NK-92 (cell line): Measurements from ENCODE around the gene CREBZF.
"Not testable (repeated sequence)": the region's sequence is repeated elsewhere in the genome, so short reads cannot be mapped to it uniquely, and the experiment has no call there.

Source experiments
- DNase-seq: peaks from one replicate; lab custom pipeline; 2025; ENCODE audit not compliant: unreplicated experiment; lab: John Stamatoyannopoulos, UW

The CREBZF gene

DNA sequence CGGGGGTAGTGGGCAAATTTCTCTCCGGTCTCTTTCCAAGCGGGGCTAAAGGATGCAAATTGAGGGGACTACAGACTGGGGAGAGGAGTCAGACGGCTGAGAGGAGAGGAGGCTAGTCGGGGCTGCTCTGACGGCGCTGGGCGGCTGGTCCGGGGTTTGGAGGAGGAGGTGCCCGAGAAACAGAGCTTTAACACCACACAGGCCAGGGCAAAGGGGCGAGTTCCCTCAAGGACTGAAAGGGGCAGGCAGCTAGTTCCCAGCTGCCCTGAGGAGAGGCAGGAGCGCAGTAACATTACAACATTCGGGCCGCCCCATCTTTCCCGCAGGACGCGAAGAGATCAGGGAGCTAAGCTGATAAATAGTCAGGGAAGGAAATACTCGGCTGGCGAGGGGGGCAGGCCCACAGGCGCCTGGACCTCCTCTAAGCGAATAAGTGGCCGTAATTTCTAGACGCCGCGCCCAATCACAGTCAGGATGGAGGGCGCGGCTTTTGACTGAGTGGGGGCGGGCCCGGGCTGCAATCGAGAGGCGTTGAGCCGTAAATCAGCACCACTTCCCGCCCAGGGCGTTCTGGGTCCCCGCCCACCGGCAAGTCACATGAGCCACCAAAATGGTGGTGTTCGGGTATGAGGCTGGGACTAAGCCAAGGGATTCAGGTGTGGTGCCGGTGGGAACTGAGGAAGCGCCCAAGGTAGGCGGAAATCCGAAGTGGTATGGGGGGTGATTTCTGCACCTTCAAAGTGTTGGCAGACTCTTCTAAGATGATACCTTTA lies 36.7 kb downstream of the CREBZF start, which contains the start of gene TMEM126B:
Gene TMEM126B, plus strand, starts transcription at position 596 of the 773 bp plus-strand sequence. Its CDS starts 15 bp downstream, at position 611.
- DNase-seq = peak; percentile 77

DNA sequence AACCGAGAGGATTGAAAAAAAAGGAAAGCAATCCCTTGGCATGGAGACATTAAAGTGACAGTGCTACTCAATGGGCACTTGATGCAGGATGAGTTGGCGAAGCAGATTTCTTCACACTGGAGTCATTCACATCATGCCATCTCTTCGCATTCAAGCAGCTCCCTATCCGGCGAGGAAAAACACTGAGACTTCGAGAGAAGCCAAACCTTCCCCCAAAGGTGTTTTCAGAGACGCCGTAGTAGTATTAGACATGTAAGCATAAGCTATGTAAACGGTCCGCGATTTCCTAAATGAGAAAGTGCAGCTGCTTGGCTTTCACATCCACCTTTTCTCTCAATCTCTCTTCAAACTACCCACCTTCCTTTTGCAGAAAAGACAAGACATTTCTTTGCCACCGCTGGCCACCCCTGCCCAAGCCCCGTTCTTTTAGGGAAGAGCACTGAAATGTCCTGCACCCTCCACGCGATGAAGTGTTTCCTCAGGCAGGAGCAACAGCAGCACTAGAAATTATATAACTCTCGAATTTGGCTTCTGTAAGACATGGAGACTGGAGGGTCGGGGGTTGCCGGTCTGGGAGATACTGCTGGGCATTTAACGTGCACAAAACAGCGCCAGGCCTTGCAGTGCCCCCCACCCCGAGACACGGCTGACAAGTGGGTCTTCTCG lies 37.5 kb downstream of the CREBZF start, which contains the start of gene DLG2:
Gene DLG2, minus strand, starts transcription at position 13 of the 666 bp plus-strand sequence.
- DNase-seq = no peak

DNA sequence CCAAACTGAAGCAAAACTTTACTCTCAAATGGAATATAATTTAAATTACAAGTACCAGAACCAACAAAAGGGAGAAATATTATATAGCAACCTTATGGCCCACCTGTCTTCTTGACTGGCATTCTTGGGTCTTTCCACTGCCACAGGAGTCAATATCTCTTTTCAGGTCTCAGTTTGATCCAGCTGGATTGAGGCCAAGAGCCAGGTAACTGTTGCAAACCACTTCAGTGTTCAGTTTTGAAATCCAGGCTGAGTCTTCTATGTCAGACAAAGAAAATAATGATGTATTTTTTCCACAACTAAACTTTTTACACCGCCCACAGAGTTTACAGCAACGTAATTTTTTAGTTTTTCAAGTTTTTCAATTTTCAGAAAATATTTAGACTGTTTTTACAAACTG lies 38.4 kb downstream of the CREBZF start:
- no peak for DNase-seq

DNA sequence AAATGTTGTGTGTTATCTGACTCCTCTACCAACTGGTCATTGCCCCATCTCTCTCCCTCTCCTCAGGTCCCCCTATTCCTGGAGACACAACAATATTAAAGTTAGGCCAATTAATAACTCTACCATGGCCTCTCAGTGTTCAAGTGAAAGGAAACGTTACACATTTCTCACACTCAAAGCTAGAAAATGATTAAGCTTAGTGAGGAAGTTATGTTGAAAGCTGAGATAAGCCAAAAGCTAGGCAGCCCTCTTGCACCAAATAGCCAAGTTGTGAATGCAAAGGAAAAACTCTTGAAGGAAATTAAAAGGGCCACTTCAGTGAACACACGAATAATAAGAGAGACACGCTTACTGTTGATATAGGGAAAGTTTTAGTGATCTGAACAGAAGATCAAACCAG lies 44.7 kb downstream of the CREBZF start:
- no peak for DNase-seq

DNA sequence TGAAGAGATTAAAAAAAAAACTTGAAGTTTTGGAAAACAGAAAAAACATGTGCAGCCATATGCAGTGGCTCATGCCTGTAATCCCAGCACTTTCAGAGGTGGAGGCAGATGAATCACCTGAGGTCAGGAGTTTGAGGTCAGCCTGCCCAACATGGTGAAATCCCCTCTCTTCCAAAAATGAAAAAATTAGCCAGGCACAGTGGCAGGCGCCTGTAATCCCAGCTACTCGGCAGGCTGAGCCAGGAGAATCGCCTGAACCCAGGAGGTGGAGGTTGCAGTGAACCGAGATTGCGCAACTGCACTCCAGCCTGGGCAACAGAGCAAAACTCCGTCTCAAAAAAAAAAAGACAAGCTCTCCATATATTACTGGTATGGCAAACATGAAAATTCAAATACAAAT lies 45.4 kb downstream of the CREBZF start:
- no peak for DNase-seq

DNA sequence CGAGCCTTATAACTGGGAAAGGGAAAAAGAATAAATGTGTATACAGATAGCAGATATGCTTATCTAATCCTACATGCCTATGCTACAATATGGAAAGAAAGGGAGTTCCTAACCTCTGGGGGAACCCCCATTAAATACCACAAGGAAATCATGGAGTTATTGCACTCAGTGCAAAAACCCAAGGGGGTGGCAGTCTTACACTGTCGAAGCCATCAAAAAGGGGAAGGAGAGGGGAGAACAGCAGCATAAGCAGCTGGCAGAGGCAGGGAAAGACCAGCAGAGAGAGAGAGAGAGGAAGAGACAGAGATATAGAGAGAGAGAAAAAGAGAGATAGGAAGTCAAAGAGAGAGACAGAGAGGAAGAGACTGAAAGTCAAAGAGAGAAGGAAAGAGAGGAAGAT lies 53.3 kb downstream of the CREBZF start:
- DNase-seq = not testable (repeated sequence)
